ENCODE data around the gene ARSB.

DNA sequence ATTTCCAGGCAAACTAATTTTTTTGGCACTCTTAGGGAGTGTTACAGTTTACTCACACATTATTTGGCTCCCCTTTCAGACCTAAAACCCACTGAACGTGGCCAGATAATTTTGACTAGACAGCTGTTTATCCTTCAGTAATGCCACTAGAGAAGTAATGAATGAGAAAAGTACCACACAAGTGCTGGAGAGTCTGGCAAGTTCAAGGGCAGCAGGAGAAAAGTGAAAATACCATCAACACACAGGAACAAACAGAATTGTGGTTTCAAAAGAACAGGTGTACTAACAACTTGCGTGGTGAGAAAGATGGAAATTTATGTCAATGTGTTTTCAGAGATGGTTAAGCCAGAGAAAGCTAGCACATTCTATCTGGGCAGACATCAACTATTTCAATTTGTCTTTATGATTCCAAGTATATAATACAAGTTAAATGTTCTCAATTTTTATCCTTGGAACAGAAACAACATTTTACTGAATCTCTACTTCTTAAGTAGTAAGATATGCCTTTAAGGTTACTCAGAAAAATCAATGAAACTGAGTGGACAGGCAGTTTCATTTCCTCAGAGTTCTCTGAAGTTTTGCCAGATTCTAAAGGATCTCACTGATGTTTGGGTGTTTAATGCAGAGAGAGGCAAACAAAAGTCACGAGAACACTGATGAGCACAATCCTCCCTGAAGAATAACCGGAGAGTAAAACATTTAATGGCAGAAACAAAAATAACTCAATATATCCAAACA, 91.0 kb downstream of the ARSB start:
- TF ChIP-seq EZH2 (IDR thresholded peaks at IDR 0.05; ENCODE audit: low read depth) (no peak), CTCF (conservative IDR thresholded peaks at IDR 0.05) (no peak)

All from PC-9 (cell line).